Effector CD4-positive, alpha-beta T cell (primary cell): ENCODE data around the gene CPZ. TPM values are rescaled to one million over a fixed set of nuclear protein-coding genes. Genes with fewer than 3 reads are reported as not detected.

Source experiments
- DNase-seq: peaks from one replicate; pipeline ENCODE4 v3.0.0-alpha.2; 2020
- total RNA-seq: gene quantifications from one replicate; lab custom pipeline; 2026; lab: John Stamatoyannopoulos, UW

CPZ gene
- total RNA-seq: not detected

GRCh38 chr4:8592366-8593263, at the start of gene CPZ:
CPZ (plus strand) TSS chr4:8592765; CDS start chr4:8592834, 69 bp downstream.
- no peak for DNase-seq

GRCh38 chr4:8542776-8543525, 49.6 kb upstream of the CPZ start:
- no peak for DNase-seq

- DNase-seq: no peak
These were observed 48.9 kb upstream of the CPZ start for GRCh38 chr4:8543623-8544022.

DNA sequence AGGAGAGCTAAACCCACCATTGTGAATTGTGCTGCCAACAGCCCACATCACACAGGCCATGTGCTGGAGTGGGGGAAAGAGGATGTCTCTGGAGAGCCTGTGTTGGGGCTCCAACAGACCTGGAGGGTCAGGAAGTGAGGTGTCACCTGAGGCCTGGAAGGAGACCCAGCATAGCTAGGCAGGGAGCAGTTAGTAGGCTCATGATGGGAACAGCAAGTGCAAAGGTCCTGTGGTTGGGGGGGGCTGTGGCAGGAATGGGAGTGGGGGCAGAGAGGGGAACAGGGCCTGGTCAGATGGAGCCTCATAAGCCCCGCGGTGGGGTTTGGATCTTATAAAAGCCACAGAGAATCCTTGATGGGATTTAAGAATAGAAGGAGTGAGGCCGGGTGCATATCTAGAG, 48.3 kb upstream of the CPZ start:
- no peak for DNase-seq

DNA sequence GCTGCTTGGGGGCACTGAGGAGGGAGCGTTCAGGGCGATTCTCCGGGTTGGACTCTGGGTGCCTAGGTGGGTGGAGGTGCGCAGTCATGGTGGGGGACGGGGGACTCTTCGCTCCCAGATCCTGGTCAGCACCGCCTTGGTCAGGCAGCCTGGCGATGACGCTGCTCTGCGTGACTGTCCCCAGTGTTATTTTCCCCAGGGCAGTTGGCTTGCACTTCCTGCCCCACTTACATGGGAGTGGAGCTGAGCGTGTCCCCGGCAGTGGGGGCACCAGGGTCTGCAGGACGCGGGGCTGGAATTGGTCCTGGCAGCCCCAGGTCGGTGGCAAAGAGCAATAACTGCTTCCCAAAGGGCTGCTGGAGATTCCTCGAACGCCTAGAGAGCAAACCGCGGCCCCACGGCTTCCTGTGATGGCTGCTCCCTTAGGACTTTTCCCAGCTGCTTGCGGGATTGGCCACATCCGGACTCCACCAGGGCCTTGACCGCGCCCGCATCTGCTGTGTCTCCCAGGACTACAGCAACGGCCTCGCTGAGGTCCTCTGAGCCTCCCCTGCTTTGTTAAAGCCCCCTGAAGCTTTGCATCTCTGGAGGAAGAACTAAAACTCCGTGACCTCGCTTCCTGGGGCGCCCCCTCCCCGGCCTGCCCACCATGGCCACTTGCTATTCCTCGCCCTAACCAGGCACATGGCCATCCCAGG, 47.7 kb upstream of the CPZ start:
- no peak for DNase-seq

GRCh38 chr4:8545439-8545765, 47.2 kb upstream of the CPZ start:
- DNase-seq: no peak

DNA sequence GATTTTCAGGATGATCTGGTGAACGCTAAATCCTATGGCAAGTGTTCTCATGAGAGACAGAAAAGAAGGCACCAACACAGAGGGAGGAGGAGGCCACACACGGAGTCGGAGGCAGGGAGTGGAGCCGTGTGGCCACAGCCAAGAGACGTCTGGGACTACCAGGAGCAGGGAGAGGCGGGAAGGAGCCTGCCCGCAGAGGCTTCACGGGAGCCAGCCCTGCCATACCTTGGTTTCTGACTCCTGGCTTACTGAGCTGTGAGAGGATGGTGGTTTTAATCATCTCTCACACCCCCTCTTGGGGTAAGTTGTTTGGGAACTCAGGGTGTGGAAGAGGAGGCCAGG, 45.8 kb upstream of the CPZ start:
- no peak for DNase-seq

DNA sequence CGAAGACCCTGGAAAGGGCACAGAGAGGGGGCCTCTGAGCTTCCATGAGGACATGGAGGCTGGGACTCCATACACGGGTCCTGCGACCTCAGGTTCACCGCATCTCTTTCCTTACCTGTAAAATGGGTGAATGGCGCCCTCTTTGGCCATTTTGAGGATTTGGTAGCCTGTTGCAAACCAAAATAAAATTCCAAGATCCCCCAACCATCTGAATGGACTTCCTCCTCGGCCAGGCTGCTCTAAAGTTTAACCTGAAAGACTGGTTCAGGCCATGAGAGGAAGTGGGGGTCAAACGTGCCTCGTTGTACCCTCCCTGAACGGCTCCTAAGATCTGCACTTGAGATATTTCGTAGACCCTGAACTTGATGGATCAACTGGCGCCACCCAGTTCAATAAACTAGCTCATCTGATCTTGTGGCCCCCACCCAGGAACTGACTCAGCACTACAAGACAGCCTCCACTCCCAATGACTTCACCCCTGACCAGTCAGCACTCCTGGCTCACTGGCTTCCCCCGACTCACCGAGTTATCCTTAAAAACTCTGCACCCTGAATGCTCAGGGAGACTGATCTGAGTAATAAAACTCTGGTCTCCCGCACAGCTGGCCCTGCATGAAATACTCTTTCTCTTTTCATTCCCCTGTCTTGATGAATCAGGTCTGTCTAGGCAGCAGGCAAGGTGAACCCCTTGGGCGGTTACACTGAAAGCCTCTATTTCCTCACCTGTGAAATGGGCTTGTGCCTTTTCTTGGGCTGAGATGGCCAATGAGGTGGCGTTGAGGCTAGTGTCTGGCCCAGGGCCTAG, 45.3 kb upstream of the CPZ start:
- DNase-seq: no peak

DNA sequence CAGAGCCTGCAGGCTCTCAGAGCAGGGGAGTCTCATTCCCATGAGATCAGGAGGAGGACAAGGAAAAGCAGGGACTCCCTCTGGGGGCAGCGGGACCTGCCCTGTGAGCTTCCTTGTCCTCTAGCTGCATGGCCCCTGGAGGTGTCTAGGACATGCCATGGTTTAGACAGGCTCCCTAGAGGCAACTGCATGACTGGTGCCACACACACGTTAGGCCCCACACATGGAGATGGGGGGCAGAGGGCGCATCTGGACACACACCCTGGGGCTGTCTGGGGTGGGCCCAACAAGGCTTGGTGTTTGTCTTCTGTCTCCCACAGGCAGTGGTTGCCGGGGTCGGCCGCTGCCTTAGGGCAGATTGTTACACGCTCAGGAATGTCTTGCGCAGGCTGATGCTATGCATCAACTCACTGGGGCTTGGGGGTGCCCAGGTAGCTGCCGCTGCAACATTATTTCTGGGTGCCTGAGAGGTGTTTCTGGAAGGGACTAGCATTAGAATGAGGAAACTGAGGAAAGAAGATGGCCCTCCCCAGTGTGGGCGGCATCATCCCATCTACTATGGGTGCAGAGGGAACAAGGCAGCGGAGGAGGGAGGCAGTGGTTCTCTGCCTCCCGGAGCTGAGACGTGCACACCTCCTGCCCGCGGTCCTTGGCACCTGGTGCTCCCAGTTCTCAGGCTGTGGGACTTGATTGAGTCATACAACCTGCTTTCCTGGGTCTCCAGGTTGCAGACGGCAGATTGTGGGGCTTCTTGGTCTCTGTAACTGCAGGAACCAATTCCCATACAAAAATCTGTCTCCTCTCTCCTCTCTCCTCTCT, 44.4 kb upstream of the CPZ start:
- DNase-seq: no peak

- DNase-seq: no peak
These were observed 43.7 kb upstream of the CPZ start for GRCh38 chr4:8548731-8549351.

GRCh38 chr4:8549352-8549931, 43.1 kb upstream of the CPZ start:
- no peak for DNase-seq

GRCh38 chr4:8550691-8551090, 41.9 kb upstream of the CPZ start:
- no peak for DNase-seq

DNA sequence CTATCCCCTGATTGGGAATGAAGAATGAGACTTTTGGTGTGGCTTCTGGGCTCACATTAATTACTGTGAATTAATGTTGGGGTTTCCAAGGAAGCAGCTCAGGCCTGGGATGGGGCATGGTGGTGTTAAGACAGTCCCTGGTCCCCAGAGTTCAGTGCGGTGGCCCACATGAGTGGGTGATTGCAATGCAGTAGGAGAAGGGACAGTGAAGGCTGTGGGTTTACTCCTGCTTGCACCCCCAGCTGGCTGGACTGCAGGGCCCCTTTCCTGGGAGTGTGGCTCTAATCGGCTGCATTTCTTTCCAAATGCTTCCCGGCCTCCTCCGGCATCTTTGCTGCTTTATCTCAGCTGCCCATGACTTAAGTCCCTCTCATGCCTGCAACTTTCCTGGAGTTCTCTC, 40.5 kb upstream of the CPZ start:
- no peak for DNase-seq

DNA sequence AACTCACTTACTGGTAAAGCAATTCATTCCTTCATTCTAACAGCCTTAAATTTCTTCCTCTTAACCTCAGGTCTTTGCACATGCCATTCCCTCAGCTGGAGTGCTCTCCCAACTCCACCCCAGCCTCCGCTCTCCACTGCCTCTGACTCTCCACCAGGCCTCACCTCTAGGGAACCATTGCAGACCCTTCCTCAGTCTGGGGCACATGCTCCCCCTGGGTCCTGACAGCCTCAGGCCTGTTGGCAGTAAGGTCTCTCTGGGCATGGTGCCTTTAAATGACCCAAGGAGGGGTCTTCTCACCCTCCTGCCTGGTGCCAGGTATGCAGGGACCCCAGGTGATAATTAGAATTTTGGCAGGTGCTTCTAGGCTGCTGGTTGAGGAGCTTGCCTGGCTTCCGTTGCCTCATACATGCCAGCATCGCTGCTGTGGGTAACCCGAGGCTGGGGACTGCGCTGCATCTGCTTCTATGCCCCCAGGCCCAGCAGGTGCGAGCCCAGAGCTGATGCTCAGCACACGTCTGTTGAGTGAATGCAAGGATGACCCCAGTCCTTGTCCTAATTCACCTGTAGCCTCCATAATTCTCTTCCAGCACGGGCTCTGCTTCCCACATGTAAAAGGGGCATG, 39.9 kb upstream of the CPZ start:
- no peak for DNase-seq

GRCh38 chr4:8553216-8553615, 39.3 kb upstream of the CPZ start:
- no peak for DNase-seq

DNA sequence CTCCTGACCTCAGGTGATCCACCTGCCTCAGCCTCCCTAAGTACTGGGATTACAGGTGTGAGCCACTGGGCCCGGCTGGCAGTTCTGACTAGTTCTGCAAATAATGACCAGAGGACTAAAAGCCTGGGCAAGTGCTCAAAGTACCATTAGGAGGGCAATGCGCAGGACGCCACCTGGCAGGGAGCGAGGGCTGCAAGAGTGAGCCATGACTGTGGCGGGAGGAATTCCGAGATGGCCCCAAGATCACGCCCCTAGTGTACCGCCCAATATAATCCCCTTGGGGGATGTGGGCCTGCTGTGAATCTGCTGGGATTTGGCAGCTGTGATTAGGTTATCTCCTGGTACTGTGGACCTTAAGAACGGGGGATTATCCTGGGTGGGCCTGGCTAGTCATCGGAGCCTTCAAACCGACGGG, 38.6 kb upstream of the CPZ start:
- DNase-seq: no peak

- DNase-seq: no peak
These were observed 37.9 kb upstream of the CPZ start for GRCh38 chr4:8554555-8555100.

GRCh38 chr4:8555716-8556115, 36.8 kb upstream of the CPZ start:
- DNase-seq: no peak

DNA sequence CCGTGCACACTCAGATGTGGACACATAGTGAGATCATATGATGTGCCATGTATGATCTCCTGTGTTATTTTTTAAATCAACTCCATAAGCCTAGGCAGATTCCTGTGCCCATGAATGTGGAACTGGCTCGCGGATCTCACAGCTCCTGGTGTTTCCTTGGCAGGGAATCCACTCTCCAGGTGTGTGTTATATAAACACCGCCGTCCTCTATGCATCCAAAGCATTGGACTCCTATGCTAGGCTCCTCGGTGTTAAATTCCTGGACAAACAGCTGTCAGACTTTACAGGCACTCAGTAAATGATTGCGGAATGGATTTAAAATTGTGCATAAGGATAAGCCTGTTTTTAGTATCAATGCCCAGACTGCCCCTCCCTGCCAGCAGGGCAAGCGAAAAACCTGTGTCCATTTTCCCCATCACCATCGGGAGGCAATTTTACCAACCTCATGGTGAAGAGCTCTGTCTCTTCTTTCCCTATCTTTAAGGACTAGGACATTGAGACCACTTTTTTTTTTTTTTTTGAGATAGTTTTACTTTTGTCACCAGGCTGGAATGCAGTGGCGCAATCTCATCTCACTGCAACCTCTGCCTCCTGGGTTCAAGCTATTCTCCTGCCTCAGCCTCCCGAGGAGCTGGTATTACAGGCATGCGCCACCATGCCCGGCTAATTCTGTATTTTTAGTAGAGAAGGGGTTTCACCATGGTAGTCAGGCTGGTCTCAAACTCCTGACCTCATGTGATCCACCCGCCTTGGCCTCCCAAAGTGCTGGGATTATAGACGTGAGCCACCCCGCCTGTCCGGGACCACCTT, 36.0 kb upstream of the CPZ start:
- DNase-seq: no peak
